ENCODE measurements around the gene CRLF2.

Gene CRLF2

GRCh38 chrX:1167918-1168481, 44.4 kb downstream of the CRLF2 start:
- no peak for TF ChIP-seq CTCF (conservative IDR thresholded peaks at IDR 0.05; ENCODE audit: low read length)
- TF ChIP-seq EZH2phosphoT487 (IDR thresholded peaks at IDR 0.05; ENCODE audit: borderline replicate concordance): no peak
- peaks cover 7% of the 10 kb centered on the region for H3F3A ChIP-seq (ENCODE audit: low read depth)
- no peaks in the 10 kb centered on the region for H3K9me3 ChIP-seq (ENCODE audit: insufficient read depth, low read depth, low read length)
- H3K36me3 ChIP-seq (ENCODE audit: insufficient read depth, low read length): no peaks in the 10 kb centered on the region
- no peaks in the 10 kb centered on the region for H4K20me1 ChIP-seq (ENCODE audit: insufficient read depth, low read length, poor library complexity, severe bottlenecking)
- H3K79me2 ChIP-seq (ENCODE audit: insufficient read depth, low read length): no peaks in the 10 kb centered on the region
- peaks cover 3% of the 10 kb centered on the region for H3K4me1 ChIP-seq (ENCODE audit: insufficient read depth, low read length, poor library complexity, severe bottlenecking)
- no peaks in the 10 kb centered on the region for H3K27me3 ChIP-seq (ENCODE audit: insufficient read depth, low read length, poor library complexity, severe bottlenecking)
- H3K4me2 ChIP-seq (ENCODE audit: low read depth, low read length, poor library complexity, severe bottlenecking): peak overlapping the region; percentile 56
- no peak overlapping the region for H2AFZ ChIP-seq (ENCODE audit: low read length)
- no peak overlapping the region for H3K9ac ChIP-seq (ENCODE audit: low read depth, low read length, poor library complexity, severe bottlenecking)
- peak overlapping the region; percentile 21 for H3K4me3 ChIP-seq (ENCODE audit: low read length, poor library complexity, severe bottlenecking)
- H3K9me2 ChIP-seq (replicated peaks; ENCODE audit: low read depth, low read length): no peaks in the 10 kb centered on the region

GRCh38 chrX:1167466-1167865, 45.0 kb downstream of the CRLF2 start:
- Histone ChIP-seq H3K4me3 (ENCODE audit: low read length, poor library complexity, severe bottlenecking) (peak overlapping the region; percentile 21), H3K79me2 (ENCODE audit: insufficient read depth, low read length) (no peaks in the 10 kb centered on the region), H3K9me2 (replicated peaks; ENCODE audit: low read depth, low read length) (no peaks in the 10 kb centered on the region), H3K9me3 (ENCODE audit: insufficient read depth, low read depth, low read length) (no peaks in the 10 kb centered on the region), H3K4me2 (ENCODE audit: low read depth, low read length, poor library complexity, severe bottlenecking) (peak overlapping the region; percentile 56), H3K27me3 (ENCODE audit: insufficient read depth, low read length, poor library complexity, severe bottlenecking) (no peaks in the 10 kb centered on the region), H3K9ac (ENCODE audit: low read depth, low read length, poor library complexity, severe bottlenecking) (no peak overlapping the region), H3K4me1 (ENCODE audit: insufficient read depth, low read length, poor library complexity, severe bottlenecking) (peaks cover 3% of the 10 kb centered on the region), H3F3A (ENCODE audit: low read depth) (peaks cover 7% of the 10 kb centered on the region), H2AFZ (ENCODE audit: low read length) (no peak overlapping the region), H4K20me1 (ENCODE audit: insufficient read depth, low read length, poor library complexity, severe bottlenecking) (no peaks in the 10 kb centered on the region), H3K36me3 (ENCODE audit: insufficient read depth, low read length) (no peaks in the 10 kb centered on the region)
- TF ChIP-seq CTCF (conservative IDR thresholded peaks at IDR 0.05; ENCODE audit: low read length) (no peak), EZH2phosphoT487 (IDR thresholded peaks at IDR 0.05; ENCODE audit: borderline replicate concordance) (no peak)

DNA sequence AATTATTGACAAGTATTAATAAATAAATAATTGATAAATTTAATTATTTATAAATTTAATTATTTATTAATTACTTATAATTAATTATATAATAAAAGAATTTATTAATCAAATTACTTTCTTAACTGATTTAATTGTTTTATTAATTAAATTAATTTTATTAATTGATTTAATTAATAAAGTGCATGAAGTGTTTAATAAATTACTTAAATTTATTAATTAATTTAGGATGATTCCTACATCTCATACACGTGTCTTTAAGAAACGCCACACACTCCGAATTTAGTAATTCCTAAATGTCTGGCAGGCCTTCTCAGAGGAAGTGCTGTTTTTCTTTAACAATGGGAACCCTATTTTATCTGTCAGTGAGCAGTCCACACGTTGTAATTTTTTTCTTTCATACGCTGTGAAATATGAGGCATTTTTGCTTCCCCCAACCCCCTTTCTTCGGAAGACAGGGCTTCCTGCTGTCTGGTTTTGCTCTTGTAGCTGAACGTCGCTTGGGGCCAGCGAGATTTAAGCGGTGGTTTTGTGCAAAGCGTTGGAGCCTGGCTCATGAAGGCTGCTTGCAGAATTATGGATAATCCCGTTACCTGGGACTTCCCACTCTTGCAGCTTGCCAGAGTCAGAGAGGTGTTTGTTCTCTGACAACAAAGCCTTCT, 46.8 kb downstream of the CRLF2 start:
- Histone ChIP-seq H3K79me2 (ENCODE audit: insufficient read depth, low read length) (no peaks in the 10 kb centered on the region), H3K9me3 (ENCODE audit: insufficient read depth, low read depth, low read length) (no peaks in the 10 kb centered on the region), H3F3A (ENCODE audit: low read depth) (peaks cover 7% of the 10 kb centered on the region), H3K4me2 (ENCODE audit: low read depth, low read length, poor library complexity, severe bottlenecking) (peak overlapping the region; percentile 51), H3K4me3 (ENCODE audit: low read length, poor library complexity, severe bottlenecking) (peak overlapping the region; percentile 35), H3K9me2 (replicated peaks; ENCODE audit: low read depth, low read length) (no peaks in the 10 kb centered on the region), H3K27me3 (ENCODE audit: insufficient read depth, low read length, poor library complexity, severe bottlenecking) (no peaks in the 10 kb centered on the region), H3K36me3 (ENCODE audit: insufficient read depth, low read length) (no peaks in the 10 kb centered on the region), H2AFZ (ENCODE audit: low read length) (no peak overlapping the region), H3K4me1 (ENCODE audit: insufficient read depth, low read length, poor library complexity, severe bottlenecking) (peaks cover 3% of the 10 kb centered on the region), H3K9ac (ENCODE audit: low read depth, low read length, poor library complexity, severe bottlenecking) (no peak overlapping the region), H4K20me1 (ENCODE audit: insufficient read depth, low read length, poor library complexity, severe bottlenecking) (no peaks in the 10 kb centered on the region)
- no peak for TF ChIP-seq CTCF (conservative IDR thresholded peaks at IDR 0.05; ENCODE audit: low read length)
- TF ChIP-seq EZH2phosphoT487 (IDR thresholded peaks at IDR 0.05; ENCODE audit: borderline replicate concordance): no peak

Data from Loucy (cell line).